Activated naive CD4-positive, alpha-beta T cell treated with anti-CD3 and anti-CD28 coated beads, Interleukin-2, amount 50 U/mL, for 24 hours (primary cell): ENCODE results near the gene DPYD.

Experiments
- H3K27ac Mint-ChIP-seq: one replicate; pipeline ENCODE4 v1.8.0; 2021; ENCODE audit warnings: mild to moderate bottlenecking, mixed read lengths
- H3K27me3 Mint-ChIP-seq: one replicate; pipeline ENCODE4 v1.8.0; 2021; ENCODE audit warnings: mixed read lengths
- H3K36me3 Mint-ChIP-seq: one replicate; pipeline ENCODE4 v1.8.0; 2021; ENCODE audit warnings: mixed read lengths
- H3K4me1 Mint-ChIP-seq: one replicate; pipeline ENCODE4 v1.8.0; 2021; ENCODE audit warnings: mixed read lengths
- H3K4me3 Mint-ChIP-seq: one replicate; pipeline ENCODE4 v1.8.0; 2021; ENCODE audit warnings: mild to moderate bottlenecking, mixed read lengths
- H3K9me3 Mint-ChIP-seq: one replicate; pipeline ENCODE4 v1.8.0; 2021; ENCODE audit warnings: mixed read lengths

The DPYD gene

DNA sequence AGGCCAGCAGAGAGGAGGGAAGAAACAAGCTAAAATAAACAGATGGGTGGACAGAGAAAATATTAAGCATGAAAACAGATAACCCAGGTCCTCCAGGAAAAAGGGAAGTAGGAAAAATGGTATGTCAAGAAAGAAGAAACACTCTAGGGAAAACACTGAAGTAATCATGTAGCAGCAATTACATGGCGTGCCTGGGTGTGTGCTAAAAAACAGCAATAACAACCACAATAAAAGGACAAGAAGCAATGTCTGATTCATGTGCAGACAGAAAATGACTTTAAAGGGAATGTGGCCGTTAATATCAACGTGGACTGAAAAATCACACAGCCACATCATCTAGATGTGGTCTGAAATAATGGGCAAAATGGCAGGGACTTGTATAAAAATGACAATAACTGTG lies 829.6 kb downstream of the DPYD start:
- no peaks in the 10 kb centered on the region for H3K9me3 Mint-ChIP-seq
- no peaks in the 10 kb centered on the region for H3K27me3 Mint-ChIP-seq
- H3K4me1 Mint-ChIP-seq = no peaks in the 10 kb centered on the region
- H3K4me3 Mint-ChIP-seq = no peak overlapping the region
- peaks cover 24% of the 10 kb centered on the region for H3K36me3 Mint-ChIP-seq
- H3K27ac Mint-ChIP-seq = no peak overlapping the region

DNA sequence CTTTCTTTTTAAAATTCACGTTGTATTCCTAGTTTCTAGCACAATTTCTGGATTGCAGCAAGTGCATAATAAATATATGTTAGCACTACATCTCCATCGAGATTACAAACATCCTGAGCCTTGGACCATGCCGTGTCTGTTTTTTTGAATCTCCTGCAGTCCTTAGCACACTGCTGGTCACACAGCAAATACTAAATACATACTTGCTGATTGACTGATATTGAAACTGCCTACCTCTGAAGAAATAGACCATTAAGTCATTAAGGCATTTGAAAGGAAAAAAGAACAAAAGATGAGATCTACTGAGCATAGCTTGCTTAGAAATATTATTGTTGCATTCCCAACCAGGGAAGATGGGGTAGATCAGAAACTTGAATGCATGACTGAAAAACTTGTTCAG lies 830.1 kb downstream of the DPYD start:
- H3K27ac Mint-ChIP-seq = no peak overlapping the region
- peaks cover 22% of the 10 kb centered on the region for H3K36me3 Mint-ChIP-seq
- no peaks in the 10 kb centered on the region for H3K9me3 Mint-ChIP-seq
- H3K4me3 Mint-ChIP-seq = no peak overlapping the region
- H3K27me3 Mint-ChIP-seq = no peaks in the 10 kb centered on the region
- H3K4me1 Mint-ChIP-seq = no peaks in the 10 kb centered on the region

DNA sequence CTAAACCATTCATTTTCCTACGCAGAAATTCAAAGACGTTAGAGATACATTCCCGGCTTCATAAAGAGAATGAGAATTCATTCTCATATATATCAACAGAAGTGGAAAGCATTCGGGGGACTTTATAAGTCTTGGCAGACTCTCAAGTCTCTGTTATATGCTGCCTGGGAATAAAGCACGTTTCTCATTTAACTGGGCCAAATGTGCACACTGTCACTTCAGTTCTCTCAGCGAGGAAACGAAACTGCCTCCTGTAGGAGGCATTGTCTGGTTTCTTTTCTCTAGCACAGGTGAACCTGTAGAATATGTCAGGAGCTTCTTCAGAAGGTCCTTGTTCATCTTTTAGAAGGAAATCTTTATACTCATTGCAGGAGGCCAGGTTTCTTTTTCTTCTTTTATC lies 831.7 kb downstream of the DPYD start:
- Mint-ChIP-seq H3K36me3 (peaks cover 24% of the 10 kb centered on the region), H3K4me1 (no peaks in the 10 kb centered on the region), H3K9me3 (no peaks in the 10 kb centered on the region), H3K4me3 (no peak overlapping the region), H3K27me3 (no peaks in the 10 kb centered on the region), H3K27ac (no peak overlapping the region)

DNA sequence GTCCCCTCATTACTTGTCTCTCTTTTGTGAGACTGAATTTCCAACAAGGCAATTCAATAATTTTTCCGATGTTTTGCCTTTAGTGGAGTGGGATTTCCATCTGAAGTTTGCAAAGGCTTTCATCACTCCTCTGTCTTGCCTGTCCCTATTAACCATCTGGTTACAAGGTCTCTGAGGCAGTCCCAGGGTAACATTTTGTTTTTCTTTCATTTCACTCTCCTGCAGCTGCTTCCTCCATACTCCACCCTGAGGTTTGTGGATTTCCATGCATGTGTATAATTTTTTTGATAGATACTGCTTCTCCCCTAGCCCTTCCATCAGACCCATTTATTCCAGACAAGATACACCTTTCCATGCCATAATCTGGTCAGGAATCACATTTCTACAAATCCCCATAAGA lies 832.4 kb downstream of the DPYD start:
- H3K27me3 Mint-ChIP-seq = no peaks in the 10 kb centered on the region
- H3K4me1 Mint-ChIP-seq = no peaks in the 10 kb centered on the region
- H3K27ac Mint-ChIP-seq = no peak overlapping the region
- peaks cover 32% of the 10 kb centered on the region for H3K36me3 Mint-ChIP-seq
- no peaks in the 10 kb centered on the region for H3K9me3 Mint-ChIP-seq
- no peak overlapping the region for H3K4me3 Mint-ChIP-seq

DNA sequence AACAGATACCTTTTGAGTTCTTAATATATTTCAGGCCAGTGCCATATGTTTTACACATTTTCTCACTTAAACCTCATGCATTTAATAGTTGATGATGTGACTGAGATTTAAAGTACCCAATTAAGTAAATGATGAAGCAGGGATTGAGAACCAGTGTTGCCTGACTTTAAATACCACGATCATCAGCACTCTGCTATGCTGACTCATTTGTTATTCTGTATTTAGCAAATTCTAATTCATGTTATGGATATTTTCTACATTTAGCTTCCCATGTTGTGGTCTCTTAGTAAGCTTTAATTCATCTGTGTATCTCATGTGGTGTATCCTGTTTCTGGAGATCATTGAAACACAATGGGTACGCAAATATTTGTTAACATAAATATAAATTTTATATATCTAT lies 836.3 kb downstream of the DPYD start:
- Mint-ChIP-seq H3K27ac (no peak overlapping the region), H3K36me3 (peaks cover 23% of the 10 kb centered on the region)

DNA sequence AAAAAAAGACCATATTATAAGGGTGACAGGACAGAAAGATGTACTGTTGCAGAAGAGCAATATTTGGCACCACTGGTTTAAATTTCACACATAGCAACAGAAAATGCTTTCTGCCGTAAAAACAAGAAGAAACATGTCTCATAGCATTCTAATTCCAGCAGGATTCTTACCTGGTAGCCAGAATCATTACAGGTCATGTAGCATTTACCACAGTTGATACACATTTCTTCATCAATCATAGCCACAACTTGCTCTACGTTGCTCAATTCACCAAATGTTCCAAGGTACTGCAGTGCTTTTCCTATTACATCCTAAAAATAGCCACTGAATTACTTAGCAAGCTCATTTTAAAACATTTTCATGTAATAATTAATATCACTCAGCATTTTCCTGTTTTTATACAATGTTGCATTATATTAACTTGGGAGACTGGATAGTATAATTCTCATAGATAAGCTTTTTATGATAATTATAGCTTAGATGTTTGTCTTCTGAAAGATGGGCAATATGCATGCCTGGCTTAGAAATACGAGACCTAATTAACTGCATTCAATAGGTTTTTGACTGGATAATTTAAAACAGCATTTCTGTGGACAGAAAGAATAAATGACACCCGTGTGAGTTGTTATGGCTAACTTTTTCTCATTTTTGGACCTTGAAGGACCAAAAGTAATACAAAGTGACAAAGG lies 838.5 kb downstream of the DPYD start:
- Mint-ChIP-seq H3K27ac (no peak overlapping the region), H3K36me3 (peaks cover 23% of the 10 kb centered on the region), H3K4me1 (no peaks in the 10 kb centered on the region), H3K4me3 (no peak overlapping the region), H3K27me3 (no peaks in the 10 kb centered on the region), H3K9me3 (no peaks in the 10 kb centered on the region)

More for the DNA sequence above, 836.3 kb downstream of the DPYD start:
- no peak overlapping the region for H3K4me3 Mint-ChIP-seq
- no peaks in the 10 kb centered on the region for H3K4me1 Mint-ChIP-seq
- H3K9me3 Mint-ChIP-seq = no peaks in the 10 kb centered on the region
- H3K27me3 Mint-ChIP-seq = no peaks in the 10 kb centered on the region

DNA sequence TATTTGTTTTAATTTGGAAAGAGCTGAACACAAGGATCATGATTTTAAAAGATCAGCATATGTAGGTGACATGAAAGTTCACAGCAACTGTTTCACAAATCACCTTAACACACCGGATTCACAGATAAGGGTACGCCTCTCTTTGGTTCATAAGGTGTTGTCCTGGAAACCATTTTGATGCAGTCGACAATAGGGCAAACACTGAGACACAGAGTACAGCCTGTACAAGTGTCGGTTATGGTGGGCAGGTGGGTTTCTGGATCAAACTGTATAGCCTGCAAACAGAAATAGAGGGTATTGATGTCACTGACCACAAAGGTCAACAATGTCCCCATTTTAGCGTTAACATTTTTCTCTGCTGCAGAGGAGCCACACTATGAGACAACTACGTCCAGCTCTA lies 842.0 kb downstream of the DPYD start:
- no peaks in the 10 kb centered on the region for H3K4me1 Mint-ChIP-seq
- no peaks in the 10 kb centered on the region for H3K27me3 Mint-ChIP-seq
- H3K4me3 Mint-ChIP-seq = no peak overlapping the region
- peaks cover 15% of the 10 kb centered on the region for H3K36me3 Mint-ChIP-seq
- H3K9me3 Mint-ChIP-seq = no peaks in the 10 kb centered on the region
- H3K27ac Mint-ChIP-seq = no peak overlapping the region

DNA sequence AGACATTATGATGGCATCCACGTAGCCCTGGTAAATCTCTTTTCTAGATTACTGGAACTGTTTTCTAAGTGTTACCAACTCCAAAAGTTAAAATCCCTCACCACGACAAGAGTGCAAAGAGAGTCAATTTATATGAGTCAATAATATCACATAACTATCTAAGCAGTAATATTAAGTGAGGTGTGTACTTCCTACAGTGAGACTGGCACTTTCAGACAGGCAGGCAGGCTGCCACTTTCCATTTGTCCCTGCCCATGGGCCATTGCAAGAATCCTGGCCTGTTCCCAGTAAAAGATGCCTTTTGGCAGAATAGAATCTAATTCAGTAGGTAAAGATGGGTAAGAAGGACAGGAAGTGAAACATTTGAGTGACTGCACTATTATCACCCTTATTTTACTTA lies 843.6 kb downstream of the DPYD start:
- Mint-ChIP-seq H3K36me3 (peaks cover 11% of the 10 kb centered on the region), H3K9me3 (no peaks in the 10 kb centered on the region), H3K4me1 (no peaks in the 10 kb centered on the region), H3K27ac (no peak overlapping the region), H3K27me3 (no peaks in the 10 kb centered on the region), H3K4me3 (no peak overlapping the region)

DNA sequence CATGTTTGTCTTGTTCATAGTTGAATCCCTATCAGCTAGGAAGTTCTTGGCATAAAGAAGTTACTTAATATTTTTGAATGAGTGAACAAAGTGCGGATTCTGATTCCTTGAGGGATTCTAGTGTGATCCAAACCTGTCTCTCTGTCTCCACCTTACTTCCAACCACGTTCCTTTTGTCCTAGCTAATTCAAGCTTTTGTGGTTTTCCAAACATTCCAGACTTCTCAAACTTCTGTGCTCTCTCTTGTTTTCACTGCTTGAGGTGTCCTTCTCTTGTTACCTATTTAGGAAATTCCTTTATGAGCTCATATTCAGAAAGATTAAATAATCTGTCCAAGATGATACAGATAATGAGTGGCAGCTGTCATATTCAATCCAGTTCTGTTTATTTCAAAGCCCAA lies 846.1 kb downstream of the DPYD start:
- Mint-ChIP-seq H3K27me3 (no peaks in the 10 kb centered on the region), H3K27ac (no peak overlapping the region), H3K4me3 (no peak overlapping the region), H3K4me1 (no peaks in the 10 kb centered on the region), H3K9me3 (no peaks in the 10 kb centered on the region), H3K36me3 (peaks cover 5% of the 10 kb centered on the region)

DNA sequence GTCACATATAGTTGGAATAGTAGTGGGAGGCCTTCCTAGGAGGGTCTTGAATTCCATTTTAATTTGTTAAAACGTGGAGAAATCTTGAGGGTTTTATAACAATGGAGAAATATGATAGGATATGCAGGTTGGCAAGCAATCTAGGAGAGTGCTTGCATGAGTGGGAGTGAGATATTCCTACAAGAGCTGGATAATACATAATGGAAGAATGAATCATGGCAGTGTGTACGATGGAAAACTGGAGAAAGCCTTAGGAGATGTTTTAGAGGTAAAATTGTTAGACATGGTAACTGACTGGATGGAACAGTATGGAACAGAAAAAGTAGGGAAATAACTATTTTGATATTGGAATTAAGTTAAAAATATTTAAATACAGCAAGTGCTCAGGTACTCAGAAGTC lies 846.9 kb downstream of the DPYD start:
- H3K27me3 Mint-ChIP-seq = no peaks in the 10 kb centered on the region
- peaks cover under 1% of the 10 kb centered on the region for H3K36me3 Mint-ChIP-seq
- H3K4me3 Mint-ChIP-seq = no peak overlapping the region
- H3K27ac Mint-ChIP-seq = no peak overlapping the region
- H3K9me3 Mint-ChIP-seq = no peaks in the 10 kb centered on the region
- no peaks in the 10 kb centered on the region for H3K4me1 Mint-ChIP-seq

DNA sequence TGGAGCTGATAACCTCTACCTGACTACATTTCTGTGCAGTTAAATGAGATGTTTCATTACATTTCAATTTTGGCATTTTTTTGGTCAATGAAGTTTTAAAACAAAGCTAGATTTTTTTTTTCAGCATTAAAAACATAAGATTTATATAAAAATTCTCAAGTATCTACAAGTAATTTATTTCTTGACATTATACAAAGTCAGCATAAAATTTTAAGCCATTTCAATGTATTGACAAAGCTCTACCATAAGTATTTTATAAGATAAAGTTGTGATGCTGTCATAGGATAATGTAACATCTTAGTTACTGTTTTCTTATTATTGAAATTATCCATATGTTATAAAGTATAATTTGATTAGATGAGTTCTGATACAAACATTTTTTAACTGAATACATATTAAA lies 847.7 kb downstream of the DPYD start:
- H3K9me3 Mint-ChIP-seq = no peaks in the 10 kb centered on the region

DNA sequence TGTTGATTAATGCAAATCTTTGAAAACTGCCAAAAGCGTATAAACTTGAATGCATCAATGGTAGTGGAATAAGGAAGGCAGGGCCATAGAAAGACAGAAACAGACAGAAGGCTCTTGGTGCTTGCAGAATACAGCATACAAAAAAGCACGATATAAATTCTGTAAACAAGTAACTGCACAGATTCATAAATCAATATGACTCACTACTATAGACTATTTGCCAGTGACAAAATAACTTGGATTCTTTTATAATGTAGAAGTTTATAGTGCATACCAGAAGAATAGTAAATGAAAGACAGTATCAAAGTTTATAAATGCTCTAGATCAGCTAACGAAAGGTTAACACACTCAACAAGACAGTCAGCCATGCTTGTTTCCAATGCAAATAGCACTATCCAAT lies 849.7 kb downstream of the DPYD start:
- no peaks in the 10 kb centered on the region for H3K9me3 Mint-ChIP-seq
- H3K27me3 Mint-ChIP-seq = no peaks in the 10 kb centered on the region
- H3K4me3 Mint-ChIP-seq = no peak overlapping the region
- no peaks in the 10 kb centered on the region for H3K4me1 Mint-ChIP-seq
- H3K27ac Mint-ChIP-seq = no peak overlapping the region
- H3K36me3 Mint-ChIP-seq = no peaks in the 10 kb centered on the region

More for the DNA sequence above, 847.7 kb downstream of the DPYD start:
- H3K36me3 Mint-ChIP-seq = no peaks in the 10 kb centered on the region
- H3K27ac Mint-ChIP-seq = no peak overlapping the region
- no peak overlapping the region for H3K4me3 Mint-ChIP-seq
- H3K27me3 Mint-ChIP-seq = no peaks in the 10 kb centered on the region
- no peaks in the 10 kb centered on the region for H3K4me1 Mint-ChIP-seq

DNA sequence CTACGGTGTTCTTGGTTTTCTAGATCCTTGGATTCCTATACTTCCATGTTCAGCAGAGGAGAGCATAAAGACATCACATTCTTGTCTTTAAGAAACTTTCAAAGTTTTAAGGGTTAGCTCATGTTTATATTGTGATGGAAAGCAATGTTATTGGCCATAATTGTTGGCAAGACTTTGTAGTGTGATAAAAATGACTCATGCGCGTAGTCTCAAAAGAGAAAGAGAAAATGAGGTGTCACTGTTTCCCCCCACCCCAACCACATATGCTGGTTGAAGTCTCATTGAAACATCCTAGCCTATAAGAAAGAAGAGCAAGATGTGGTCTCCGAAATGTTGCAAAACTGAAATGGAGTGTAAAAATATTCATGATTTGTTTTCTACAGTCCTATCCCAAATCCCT lies 850.5 kb downstream of the DPYD start:
- Mint-ChIP-seq H3K27ac (no peak overlapping the region), H3K27me3 (no peaks in the 10 kb centered on the region), H3K9me3 (no peaks in the 10 kb centered on the region), H3K4me1 (no peaks in the 10 kb centered on the region), H3K4me3 (no peak overlapping the region), H3K36me3 (no peaks in the 10 kb centered on the region)

DNA sequence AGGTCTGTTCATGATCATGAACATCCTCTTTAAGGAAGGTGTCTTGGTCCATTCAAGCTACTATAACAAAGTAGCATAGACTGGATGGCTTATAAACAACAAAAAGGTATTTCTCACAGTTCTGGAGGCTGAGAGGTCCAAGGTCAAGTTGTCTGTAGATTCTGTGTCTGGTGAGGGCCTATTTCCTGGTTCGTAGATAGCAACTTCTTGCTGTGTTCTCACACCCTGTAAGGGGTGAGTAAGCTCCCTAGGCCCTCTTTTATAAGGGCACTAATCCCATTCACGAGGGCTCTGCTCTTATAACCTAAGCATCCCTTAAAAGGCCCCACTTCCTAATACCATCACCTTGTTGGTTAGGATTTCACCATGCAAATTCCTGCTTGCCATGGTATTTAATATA lies 851.5 kb downstream of the DPYD start:
- H3K4me3 Mint-ChIP-seq = no peak overlapping the region
- no peaks in the 10 kb centered on the region for H3K9me3 Mint-ChIP-seq
- no peaks in the 10 kb centered on the region for H3K36me3 Mint-ChIP-seq
- no peaks in the 10 kb centered on the region for H3K4me1 Mint-ChIP-seq
- H3K27ac Mint-ChIP-seq = no peak overlapping the region
- no peaks in the 10 kb centered on the region for H3K27me3 Mint-ChIP-seq

DNA sequence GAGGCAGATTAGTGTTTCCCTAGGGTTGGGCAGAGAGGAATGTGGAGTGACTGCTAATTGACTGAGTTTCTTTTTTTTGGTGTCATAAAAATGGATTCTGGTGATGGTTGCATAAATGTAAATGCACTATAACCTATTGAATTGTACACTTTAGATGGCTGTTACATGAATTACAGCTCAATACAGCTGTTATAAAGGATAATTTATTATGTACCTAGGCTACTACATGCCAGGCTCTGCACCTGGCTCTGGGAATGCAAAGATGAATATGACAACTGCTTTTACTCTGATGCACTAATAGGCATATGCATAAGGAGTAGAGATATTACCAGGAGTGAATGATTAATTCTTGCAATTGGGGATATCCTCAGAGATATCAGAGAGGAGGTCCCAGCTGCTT lies 854.0 kb downstream of the DPYD start:
- Mint-ChIP-seq H3K27ac (no peak overlapping the region), H3K36me3 (no peaks in the 10 kb centered on the region), H3K9me3 (no peaks in the 10 kb centered on the region), H3K4me3 (no peak overlapping the region), H3K4me1 (no peaks in the 10 kb centered on the region), H3K27me3 (no peaks in the 10 kb centered on the region)

DNA sequence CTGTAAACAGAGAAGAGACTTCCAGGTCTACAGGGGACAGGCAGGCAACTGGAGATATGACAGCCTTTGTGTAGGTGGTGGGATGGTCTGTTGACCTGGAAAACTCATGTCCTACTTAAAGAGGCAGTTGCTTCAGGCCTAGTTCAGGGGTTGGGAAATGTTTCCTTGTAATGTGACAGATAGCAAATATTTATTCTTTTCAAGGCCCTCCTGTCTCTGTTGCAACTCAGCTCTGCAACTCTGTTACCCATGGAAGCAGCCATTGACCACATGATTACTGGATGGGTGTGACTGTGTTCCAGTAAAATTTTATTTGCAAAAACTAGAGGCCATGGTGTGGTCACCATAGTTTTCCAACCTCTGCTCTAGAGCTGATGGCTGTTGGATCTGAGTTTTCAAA lies 857.3 kb downstream of the DPYD start:
- Mint-ChIP-seq H3K27ac (no peak overlapping the region), H3K4me1 (no peaks in the 10 kb centered on the region), H3K4me3 (no peak overlapping the region), H3K27me3 (peaks cover 3% of the 10 kb centered on the region), H3K36me3 (no peaks in the 10 kb centered on the region), H3K9me3 (peaks cover 9% of the 10 kb centered on the region)

DNA sequence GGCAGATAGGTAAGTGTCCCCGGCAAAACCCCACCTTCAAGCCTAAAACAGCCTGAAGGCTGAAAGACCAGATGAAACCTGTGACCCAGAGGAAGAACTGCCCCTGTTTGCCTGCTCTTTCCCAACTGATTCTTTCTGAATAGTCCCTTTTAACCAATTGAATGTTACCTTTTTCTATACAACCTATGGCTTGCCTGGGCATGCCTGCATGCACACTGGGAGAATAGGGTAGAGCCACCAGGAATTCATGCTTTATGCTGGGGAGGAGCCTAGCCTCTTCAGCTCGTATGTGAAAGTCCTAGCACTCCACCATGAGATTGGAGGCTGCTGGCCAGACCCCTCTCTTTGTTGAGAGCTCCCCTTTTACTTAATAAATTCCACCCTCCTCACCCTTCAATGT lies 859.2 kb downstream of the DPYD start:
- Mint-ChIP-seq H3K27ac (no peak overlapping the region), H3K4me3 (no peak overlapping the region), H3K27me3 (peaks cover 3% of the 10 kb centered on the region), H3K4me1 (no peaks in the 10 kb centered on the region), H3K36me3 (no peaks in the 10 kb centered on the region), H3K9me3 (peaks cover 10% of the 10 kb centered on the region)
